GM10847 (cell line): ENCODE results near the gene FABP1.

Experiments
- POLR2A ChIP-seq: IDR thresholded peaks from 2 replicates; pipeline ENCODE4 v1.6.1; 2011; ENCODE audit not compliant: insufficient read length; ENCODE audit errors: extremely low read depth

The FABP1 gene

GRCh38 chr2:88125344-88125923 is 2.4 kb downstream of the FABP1 start:
- no peak for TF ChIP-seq POLR2A

- TF ChIP-seq POLR2A = no peak
Observed at GRCh38 chr2:88123975-88124917, 3.6 kb downstream of the FABP1 start.

GRCh38 chr2:88123164-88123974 is 4.5 kb downstream of the FABP1 start:
- TF ChIP-seq POLR2A = no peak

- no peak for TF ChIP-seq POLR2A
Observed at GRCh38 chr2:88122141-88122884, 5.5 kb downstream of the FABP1 start.

GRCh38 chr2:88121678-88122077 is 6.2 kb downstream of the FABP1 start:
- no peak for TF ChIP-seq POLR2A

- TF ChIP-seq POLR2A = no peak
Observed at GRCh38 chr2:88117973-88118372, 9.9 kb downstream of the FABP1 start.

- TF ChIP-seq POLR2A = no peak
Observed at GRCh38 chr2:88116669-88117432, 11.0 kb downstream of the FABP1 start.

GRCh38 chr2:88115825-88116518 is 11.9 kb downstream of the FABP1 start:
- TF ChIP-seq POLR2A = no peak

GRCh38 chr2:88114889-88115288 is 13.0 kb downstream of the FABP1 start:
- TF ChIP-seq POLR2A = no peak

- no peak for TF ChIP-seq POLR2A
Observed at GRCh38 chr2:88113069-88113468, 14.8 kb downstream of the FABP1 start.

GRCh38 chr2:88110830-88111229 is 17.0 kb downstream of the FABP1 start:
- TF ChIP-seq POLR2A = no peak

GRCh38 chr2:88108796-88109195 is 19.1 kb downstream of the FABP1 start:
- no peak for TF ChIP-seq POLR2A

GRCh38 chr2:88100489-88100858 is 27.4 kb downstream of the FABP1 start:
- no peak for TF ChIP-seq POLR2A
